Spleen (tissue), 11 donors: ENCODE results near the gene LRRK1. TPM values are rescaled to one million over a fixed set of nuclear protein-coding genes. Genes with fewer than 3 reads are reported as not detected.

Experiments used
- DNase-seq: peaks from one replicate; pipeline ENCODE4 v3.0.0-alpha.2; 2020
- H3K27ac ChIP-seq, 8 donors: fragments of 200-600 bp; sonication (generic) in 7 of 8; 1 replicate in 4 of 8; 2 replicates in 4 of 8; pipeline versions ENCODE4 v1.5.0 to v1.8.0; 2016 to 2021; ENCODE audit warnings: inconsistent platforms in 4 of 8, mild to moderate bottlenecking in 4 of 8, moderate library complexity in 1 of 8
- H3K27me3 ChIP-seq, 7 donors: fragments of 200-600 bp; sonication (generic) in 6 of 7; replicated peaks in 1 of 7; 1 replicate in 4 of 7; 2 replicates in 3 of 7; pipeline versions ENCODE4 v1.5.0 to v1.8.0; 2016 to 2021; ENCODE audit warnings: inconsistent platforms in 3 of 7, mild to moderate bottlenecking in 1 of 7
- H3K36me3 ChIP-seq, 6 donors: fragments of 200-600 bp; sonication (generic) in 5 of 6; 1 replicate in 4 of 6; 2 replicates in 2 of 6; pipeline versions ENCODE4 v1.5.0 to v1.8.0; 2016 to 2021; ENCODE audit warnings: inconsistent platforms in 2 of 6
- H3K4me1 ChIP-seq, 6 donors: fragments of 200-600 bp; sonication (generic) in 5 of 6; 1 replicate in 3 of 6; 2 replicates in 3 of 6; pipeline versions ENCODE4 v1.5.0 to v1.8.0; 2016 to 2021; ENCODE audit warnings: inconsistent platforms in 3 of 6
- H3K4me3 ChIP-seq, 8 donors: fragments of 200-600 bp; sonication (generic) in 7 of 8; 1 replicate in 4 of 8; 2 replicates in 4 of 8; pipeline versions ENCODE4 v1.5.0 to v1.8.0; 2016 to 2021; ENCODE audit warnings: inconsistent platforms in 4 of 8, mild to moderate bottlenecking in 4 of 8, moderate library complexity in 2 of 8
- H3K9me3 ChIP-seq, 8 donors: fragments of 200-600 bp; sonication (generic) in 7 of 8; 1 replicate in 4 of 8; 2 replicates in 4 of 8; pipeline versions ENCODE4 v1.5.0 to v1.8.0; 2016 to 2021; ENCODE audit warnings: inconsistent platforms in 4 of 8
- CTCF ChIP-seq, 11 experiments: fragments of 200-600 bp in 7 of 11; fragments of 450-650 bp in 4 of 11; sonication (generic) in 4 of 11; IDR thresholded peaks in 8 of 11; conservative IDR thresholded peaks in 3 of 11; 1 replicate in 7 of 11; 2 replicates in 4 of 11; pipeline versions ENCODE4 v1.4.0 to v1.8.0; 2016 to 2021; ENCODE audit warnings: antibody characterized with exemption in 11 of 11, inconsistent platforms in 4 of 11, mild to moderate bottlenecking in 1 of 11
- POLR2A ChIP-seq, 3 donors: fragments of 450-650 bp; IDR thresholded peaks; one replicate each; pipeline ENCODE4 v1.5.1; 2017; ENCODE audit warnings: antibody characterized with exemption in 3 of 3, mild to moderate bottlenecking in 1 of 3
- POLR2AphosphoS5 ChIP-seq, 3 donors: sonication (generic); formaldehyde crosslinking; IDR thresholded peaks; one replicate each; pipeline ENCODE4 v1.5.1; 2017; ENCODE audit warnings: antibody characterized with exemption in 3 of 3
- WGBS, 5 donors: extraction: QIAGEN DNeasy Blood & Tissue Kit in 3 of 5; methylation state at CpG; one replicate each; pipeline versions ENCODE4 v1.1.5 to v1.1.7; 2013 to 2018; 5-methylcytosine and 5-hydroxymethylcytosine counted together
- intact Hi-C: fragments of 100-400 bp; cut with DNase I; formaldehyde crosslinking; loops from one replicate; pipeline ENCODE4 v1.15.0; 2023; ENCODE audit warnings: low total_unique reads
- polyA plus RNA-seq, 3 donors: library from polyadenylated mRNA; stranded (reverse); fragments of 200-250 nt; gene quantifications; one replicate each; pipeline ENCODE4 v1.2.1, GENCODE V29; 2013
- total RNA-seq, 7 donors: library from RNA; depleted of rRNA in 3 of 7; stranded (reverse); fragments of >200 nt in 3 of 7; fragmentation: NEBNext Ultra II Directional in 4 of 7; extraction: Animal tissue kit (Norgen Biotek cat#: 25700) in 4 of 7; gene quantifications; one replicate each; pipeline versions ENCODE4 v1.1.0 to v1.2.1, GENCODE V29; 2016 to 2021
- donor health status: healthy with polysubstance abuse.
- donor health status: DM: no; HTN: no; CAD: no; lungs with moderate emphysema.
- donor health status: DM: no; HTN: no; CAD: no.
- donor health status: Bipolar disorder and iron deficiency.
- donor health status: healthy.
- donor health status: DM: no; HTN: no; CAD: no.
- donor health status: DM: yes; HTN: yes; CAD: no.

Gene LRRK1
- total and polyA plus RNA-seq, 10 donors: 12.0 to 60.2 (median 48.8) TPM

GRCh38 chr15:101101676-101102075 lies 182.5 kb downstream of the LRRK1 start:
- no peak for DNase-seq
- WGBS, 5 donors: 92 to 97% (median 94%) methylated on average over 2 to 3 of the region's 3 CpGs
- Histone ChIP-seq H3K27ac (no peak overlapping the region), H3K27me3 (no peaks in the 10 kb centered on the region), H3K4me3 (no peak overlapping the region), H3K9me3 (peaks cover 0 to 4% (median 0%) of the 10 kb centered on the region in 8 donors), H3K4me1 (no peaks in the 10 kb centered on the region), H3K36me3 (no peaks in the 10 kb centered on the region)
- no peak for TF ChIP-seq POLR2AphosphoS5 (IDR thresholded peaks at IDR 0.05)
- TF ChIP-seq CTCF (IDR thresholded peaks at IDR 0.05 in 8 of 11, conservative IDR thresholded peaks at IDR 0.05 in 3 of 11): no peak
- no peak for TF ChIP-seq POLR2A (IDR thresholded peaks at IDR 0.05)
- intact Hi-C loops: no loop called here

- 66 to 96% (median 74%) methylated on average over 4 to 5 of the region's 5 CpGs for whole genome bisulfite sequencing, 5 donors
- no peak for TF ChIP-seq CTCF (IDR thresholded peaks at IDR 0.05 in 8 of 11, conservative IDR thresholded peaks at IDR 0.05 in 3 of 11)
- no peak for TF ChIP-seq POLR2A (IDR thresholded peaks at IDR 0.05)
- TF ChIP-seq POLR2AphosphoS5 (IDR thresholded peaks at IDR 0.05): no peak
- no peak for DNase-seq
- intact Hi-C loops: no loop called here
- Histone ChIP-seq H3K27ac (no peak overlapping the region), H3K27me3 (no peaks in the 10 kb centered on the region), H3K9me3 (peaks cover 0 to 4% (median 0%) of the 10 kb centered on the region in 8 donors), H3K4me1 (no peaks in the 10 kb centered on the region), H3K4me3 (no peak overlapping the region), H3K36me3 (no peaks in the 10 kb centered on the region)
These were observed 183.6 kb downstream of the LRRK1 start for GRCh38 chr15:101102746-101103145.

DNA sequence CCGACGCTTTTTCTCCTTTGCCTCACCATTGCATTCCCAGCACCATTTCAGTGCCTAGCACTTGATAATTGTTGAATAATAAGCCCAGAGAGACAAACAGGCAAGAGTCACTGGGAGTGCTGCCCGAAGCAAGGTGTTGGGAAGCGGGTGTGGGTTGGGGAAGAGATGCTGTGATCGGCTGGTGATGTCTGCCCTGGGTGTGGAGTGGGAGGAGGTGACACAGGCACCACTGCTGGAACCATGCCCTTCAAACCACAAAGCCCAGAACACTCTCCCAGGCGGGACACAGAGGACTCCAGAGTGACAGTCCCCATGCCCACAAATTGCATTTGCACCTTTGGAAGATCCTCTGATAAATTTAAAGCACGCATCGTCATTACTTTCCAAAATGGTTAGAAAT lies 184.4 kb downstream of the LRRK1 start:
- 82 to 93% (median 85%) methylated on average over 8 of the region's 8 CpGs for WGBS, 5 donors
- TF ChIP-seq POLR2A (IDR thresholded peaks at IDR 0.05): no peak
- no peak for TF ChIP-seq POLR2AphosphoS5 (IDR thresholded peaks at IDR 0.05)
- no peak for TF ChIP-seq CTCF (IDR thresholded peaks at IDR 0.05 in 8 of 11, conservative IDR thresholded peaks at IDR 0.05 in 3 of 11)
- Histone ChIP-seq H3K4me3 (no peak overlapping the region), H3K4me1 (no peaks in the 10 kb centered on the region), H3K27me3 (no peaks in the 10 kb centered on the region), H3K36me3 (no peaks in the 10 kb centered on the region), H3K27ac (no peak overlapping the region), H3K9me3 (peaks cover 0 to 6% (median 0%) of the 10 kb centered on the region in 8 donors)
- DNase-seq: no peak
- intact Hi-C loops: no loop called here

GRCh38 chr15:101104141-101104540 lies 185.0 kb downstream of the LRRK1 start:
- H3K27me3 ChIP-seq: no peaks in the 10 kb centered on the region
- H3K36me3 ChIP-seq: no peaks in the 10 kb centered on the region
- no peaks in the 10 kb centered on the region for H3K4me1 ChIP-seq
- TF ChIP-seq CTCF (IDR thresholded peaks at IDR 0.05 in 8 of 11, conservative IDR thresholded peaks at IDR 0.05 in 3 of 11) (no peak), POLR2AphosphoS5 (IDR thresholded peaks at IDR 0.05) (no peak), POLR2A (IDR thresholded peaks at IDR 0.05) (no peak)
- intact Hi-C loops: no loop called here
- DNase-seq: no peak
- WGBS, 5 donors: 89 to 96% (median 91%) methylated on average over 9 of the region's 9 CpGs
- peaks cover 0 to 6% (median 0%) of the 10 kb centered on the region in 8 donors for H3K9me3 ChIP-seq
- H3K4me3 ChIP-seq: no peak overlapping the region
- no peak overlapping the region for H3K27ac ChIP-seq
